HG03280 (cell line): ENCODE measurements around the gene RHOG.

Source experiments
- ATAC-seq: cut with Tn5 transposase; IDR thresholded peaks from one replicate; pipeline ENCODE4 v1.9.1; 2021; ENCODE audit warnings: mild to moderate bottlenecking, moderate library complexity; ENCODE audit not compliant: unreplicated experiment

Gene RHOG

GRCh38 chr11:3860375-3860774 is 19.6 kb upstream of the RHOG start:
- no peak for ATAC-seq

- peak; percentile 39 for ATAC-seq
Observed at GRCh38 chr11:3859373-3859881, 18.7 kb upstream of the RHOG start.

- ATAC-seq = no peak
Observed at GRCh38 chr11:3857628-3858027, 16.9 kb upstream of the RHOG start.

GRCh38 chr11:3856856-3857553 is 16.2 kb upstream of the RHOG start:
- no peak for ATAC-seq

- peak; percentile 14 for ATAC-seq
Observed at GRCh38 chr11:3855808-3856491, 15.2 kb upstream of the RHOG start.

GRCh38 chr11:3854977-3855807 is 14.4 kb upstream of the RHOG start, which contains the start of gene STIM1:
TSS of gene STIM1 (plus strand) at chr11:3855664. CDS start at chr11:3856271, 607 bp downstream.
- peak; percentile 69 for ATAC-seq

- no peak for ATAC-seq
Observed at GRCh38 chr11:3854660-3854976, 13.9 kb upstream of the RHOG start.

- ATAC-seq = peak; percentile 26
Observed at GRCh38 chr11:3853899-3854659, 13.3 kb upstream of the RHOG start.

- ATAC-seq = no peak
Observed at GRCh38 chr11:3853545-3853842, 12.7 kb upstream of the RHOG start.

GRCh38 chr11:3849297-3849874 is 8.6 kb upstream of the RHOG start:
- no peak for ATAC-seq

GRCh38 chr11:3845670-3846069 is 4.9 kb upstream of the RHOG start:
- no peak for ATAC-seq

GRCh38 chr11:3845246-3845645 is 4.5 kb upstream of the RHOG start:
- no peak for ATAC-seq

GRCh38 chr11:3843326-3843725 is 2.6 kb upstream of the RHOG start:
- no peak for ATAC-seq

- ATAC-seq = peak; percentile 51
Observed at GRCh38 chr11:3841426-3842350, 929 bp upstream of the RHOG start.

- peak; percentile 0 for ATAC-seq
Observed at GRCh38 chr11:3840004-3840869, 522 bp downstream of the RHOG start.

GRCh38 chr11:3838504-3838903 is 2.3 kb downstream of the RHOG start:
- ATAC-seq = no peak

- ATAC-seq = no peak
Observed at GRCh38 chr11:3837793-3838192, 3.0 kb downstream of the RHOG start.

- no peak for ATAC-seq
Observed at GRCh38 chr11:3836903-3837302, 3.9 kb downstream of the RHOG start.

- ATAC-seq = no peak
Observed at GRCh38 chr11:3835751-3836150, 5.0 kb downstream of the RHOG start.
